Upper lobe of left lung (tissue), 6 donors: ENCODE measurements around the gene SLBP. TPM values are rescaled to one million over a fixed set of nuclear protein-coding genes. Genes with fewer than 3 reads are reported as not detected.

Experiments used
- ATAC-seq, 2 donors: fragments of 200-7000 bp; cut with Tn5 transposase; one replicate each; pipeline ENCODE4 v1.9.1; 2022; ENCODE audit warnings: mild to moderate bottlenecking in 2 of 2, moderate library complexity in 2 of 2; ENCODE audit not compliant: low FRiP score in 2 of 2
- DNase-seq, 2 donors: peaks; one replicate each; pipeline ENCODE4 v3.0.0-alpha.2; 2019 to 2020
- H3K27ac ChIP-seq, 4 donors: fragments of 200-600 bp; sonication (generic); one replicate each; pipeline ENCODE4 v1.5.1; 2016 to 2019
- H3K27me3 ChIP-seq, 4 donors: fragments of 200-600 bp; sonication (generic); one replicate each; pipeline ENCODE4 v1.5.1; 2017 to 2019
- H3K36me3 ChIP-seq, 4 donors: fragments of 200-600 bp; sonication (generic); one replicate each; pipeline ENCODE4 v1.5.1; 2016 to 2019
- H3K4me1 ChIP-seq, 4 donors: fragments of 200-600 bp; sonication (generic); one replicate each; pipeline ENCODE4 v1.5.1; 2018 to 2019
- H3K4me3 ChIP-seq, 4 donors: fragments of 200-600 bp; sonication (generic); one replicate each; pipeline ENCODE4 v1.5.1; 2017 to 2019; ENCODE audit warnings: mild to moderate bottlenecking in 2 of 4, moderate library complexity in 1 of 4
- H3K9me3 ChIP-seq, 4 donors: fragments of 200-600 bp; sonication (generic); one replicate each; pipeline ENCODE4 v1.5.1; 2018 to 2019
- EP300 ChIP-seq, 4 donors: sonication (generic); formaldehyde crosslinking; IDR thresholded peaks; one replicate each; pipeline ENCODE4 v1.5.1; 2017; ENCODE audit warnings: antibody characterized with exemption in 4 of 4, control low read depth in 2 of 4
- POLR2A ChIP-seq, 4 donors: fragments of 450-650 bp; IDR thresholded peaks; one replicate each; pipeline ENCODE4 v1.5.1; 2016 to 2017; ENCODE audit warnings: antibody characterized with exemption in 4 of 4, mild to moderate bottlenecking in 2 of 4
- POLR2AphosphoS5 ChIP-seq, 2 donors: sonication (generic); formaldehyde crosslinking; IDR thresholded peaks; one replicate each; pipeline ENCODE4 v1.5.1; 2017; ENCODE audit warnings: antibody characterized with exemption in 2 of 2
- WGBS, 2 donors: methylation state at CpG; one replicate each; pipeline ENCODE4 v1.1.5; 2017 to 2018; 5-methylcytosine and 5-hydroxymethylcytosine counted together
- total RNA-seq, 6 donors: library from RNA; depleted of rRNA in 4 of 6; stranded (reverse); fragments of >200 nt in 4 of 6; gene quantifications; one replicate each; pipeline versions ENCODE4 v1.1.0 to v1.2.1, GENCODE V29; 2016 to 2021
- TF ChIP-seq, protein P1 (sequence below), 6 experiments: fragments of 450-650 bp in 4 of 6; fragments of 200-600 bp in 2 of 6; sonication (generic) in 2 of 6; IDR thresholded peaks; one replicate each; pipeline ENCODE4 v1.5.1; 2016 to 2019; ENCODE audit warnings: antibody characterized with exemption in 6 of 6
- donor health status: DM: no; HTN: no; CAD: no; lungs with moderate emphysema.
- donor health status: DM: no; HTN: yes; CAD: no; lungs with severe emphysema.

Gene SLBP
- 10 to 100 TPM; 33.0 to 51.1 (median 38.0) TPM for total RNA-seq

DNA sequence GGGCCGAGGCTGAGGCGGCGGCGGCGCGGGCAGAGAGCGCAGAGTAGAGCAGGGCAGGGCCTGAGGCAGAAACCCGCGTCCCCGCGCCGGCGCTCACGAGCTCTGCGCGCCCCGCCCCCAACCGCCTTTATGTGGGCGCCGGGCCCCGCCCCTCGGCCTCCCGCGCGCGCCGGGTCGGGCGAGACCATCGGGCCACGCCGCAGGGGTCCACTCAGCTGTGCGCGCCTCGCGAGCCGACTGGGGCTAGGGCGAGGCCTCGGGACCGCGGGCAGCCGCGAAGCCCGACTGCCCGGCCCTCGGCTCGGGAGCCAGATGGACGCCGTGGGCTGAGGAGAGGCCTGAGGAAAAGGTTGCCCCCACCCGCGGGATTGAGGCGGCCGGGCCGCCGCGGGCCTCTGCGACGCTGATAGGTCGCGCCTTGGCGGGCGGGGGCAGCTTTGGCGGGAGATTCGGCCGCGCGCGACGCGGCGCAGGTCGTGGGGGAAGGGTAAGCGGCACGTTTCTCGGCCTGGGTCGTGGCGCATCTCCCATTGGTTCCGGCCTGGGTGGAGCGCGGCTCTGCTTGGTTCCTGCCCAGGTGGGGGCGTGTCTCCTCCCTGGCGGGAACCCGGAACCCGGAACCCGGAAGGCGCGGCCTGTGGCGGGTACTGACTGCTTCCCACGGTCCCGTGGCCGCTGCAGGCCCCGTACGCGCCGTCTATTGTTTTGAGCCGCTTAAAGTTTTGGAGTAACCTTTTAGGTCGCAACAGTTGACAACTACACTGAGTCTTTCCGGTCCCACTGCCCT lies at the start of gene SLBP:
SLBP (minus strand) TSS at position 104 of the 787 bp plus-strand sequence. CDS start 131 bp downstream, outside the sequence.
- peak within 1 kb of the TSS; percentile 97 to 100 (median 98) for H3K27ac ChIP-seq
- 0% methylated on average over 5 to 13 of the region's 98 CpGs for WGBS, 2 donors
- ATAC-seq = peak; percentile 96 to 98
- H3K27me3 ChIP-seq = no peaks in the 10 kb centered on the region
- H3K9me3 ChIP-seq = no peaks in the 10 kb centered on the region
- peak; percentile 98 to 99 for DNase-seq
- H3K4me3 ChIP-seq = peak within 1 kb of the TSS; percentile 85 to 97 (median 92)
- peaks cover 37 to 58% (median 42%) of the 10 kb centered on the region in 4 donors for H3K4me1 ChIP-seq
- peaks cover 0 to 15% (median 7%) of the 10 kb centered on the region in 4 donors for H3K36me3 ChIP-seq
- TF ChIP-seq POLR2AphosphoS5 (IDR thresholded peaks at IDR 0.05) (peak; percentile 68 to 75), POLR2A (IDR thresholded peaks at IDR 0.05) (peak in 3 of 4 donors; percentile 82 to 93 (median 89)), EP300 (IDR thresholded peaks at IDR 0.05) (peak in 1 of 4 donors; percentile 59)
- TF ChIP-seq, protein P1, sequence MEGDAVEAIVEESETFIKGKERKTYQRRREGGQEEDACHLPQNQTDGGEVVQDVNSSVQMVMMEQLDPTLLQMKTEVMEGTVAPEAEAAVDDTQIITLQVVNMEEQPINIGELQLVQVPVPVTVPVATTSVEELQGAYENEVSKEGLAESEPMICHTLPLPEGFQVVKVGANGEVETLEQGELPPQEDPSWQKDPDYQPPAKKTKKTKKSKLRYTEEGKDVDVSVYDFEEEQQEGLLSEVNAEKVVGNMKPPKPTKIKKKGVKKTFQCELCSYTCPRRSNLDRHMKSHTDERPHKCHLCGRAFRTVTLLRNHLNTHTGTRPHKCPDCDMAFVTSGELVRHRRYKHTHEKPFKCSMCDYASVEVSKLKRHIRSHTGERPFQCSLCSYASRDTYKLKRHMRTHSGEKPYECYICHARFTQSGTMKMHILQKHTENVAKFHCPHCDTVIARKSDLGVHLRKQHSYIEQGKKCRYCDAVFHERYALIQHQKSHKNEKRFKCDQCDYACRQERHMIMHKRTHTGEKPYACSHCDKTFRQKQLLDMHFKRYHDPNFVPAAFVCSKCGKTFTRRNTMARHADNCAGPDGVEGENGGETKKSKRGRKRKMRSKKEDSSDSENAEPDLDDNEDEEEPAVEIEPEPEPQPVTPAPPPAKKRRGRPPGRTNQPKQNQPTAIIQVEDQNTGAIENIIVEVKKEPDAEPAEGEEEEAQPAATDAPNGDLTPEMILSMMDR (IDR thresholded peaks at IDR 0.05) = peak in 2 of 6 experiments; percentile 21 to 34

DNA sequence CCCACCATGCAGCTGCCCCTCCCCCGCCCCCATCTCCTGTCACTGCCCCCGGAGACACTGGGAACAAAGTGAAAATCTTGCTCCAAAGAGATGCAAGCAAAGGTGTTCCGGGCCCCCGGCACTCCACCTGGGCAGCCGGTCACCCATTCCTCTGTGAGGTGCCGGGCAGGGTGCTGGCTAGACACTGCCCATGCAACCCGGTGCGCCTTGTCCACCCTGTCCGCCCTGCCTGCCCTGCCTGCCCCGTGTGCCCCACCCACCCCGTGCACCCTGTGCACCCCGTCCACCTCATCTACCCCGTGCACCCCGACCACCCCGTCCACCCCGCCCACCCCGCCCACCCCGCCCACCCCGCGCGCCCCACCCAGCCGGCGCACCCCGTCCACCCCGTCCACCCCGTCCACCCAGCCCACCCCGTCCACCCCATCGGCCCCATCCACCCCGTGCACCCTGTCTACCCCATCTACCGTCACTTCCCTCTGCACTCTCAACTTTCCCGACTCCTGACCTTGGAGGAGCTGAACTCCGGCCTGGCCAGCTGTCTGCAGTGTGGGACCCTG lies 49.1 kb upstream of the SLBP start:
- TF ChIP-seq, protein P1 (IDR thresholded peaks at IDR 0.05) = no peak
- no peak for TF ChIP-seq EP300 (IDR thresholded peaks at IDR 0.05)
- no peak for TF ChIP-seq POLR2A (IDR thresholded peaks at IDR 0.05)
- TF ChIP-seq POLR2AphosphoS5 (IDR thresholded peaks at IDR 0.05) = no peak
- 76% methylated on average over 15 of the region's 32 CpGs; no CpG with 5 or more reads in 1 of the 2 donors for WGBS, 2 donors
- Histone ChIP-seq H3K27me3 (no peaks in the 10 kb centered on the region), H3K4me3 (no peak overlapping the region), H3K4me1 (peaks cover 27 to 43% (median 29%) of the 10 kb centered on the region in 4 donors), H3K36me3 (no peaks in the 10 kb centered on the region), H3K9me3 (no peaks in the 10 kb centered on the region), H3K27ac (peak overlapping the region in 2 of 4 donors; percentile 63 to 79)
- DNase-seq (no peak), ATAC-seq (no peak)

DNA sequence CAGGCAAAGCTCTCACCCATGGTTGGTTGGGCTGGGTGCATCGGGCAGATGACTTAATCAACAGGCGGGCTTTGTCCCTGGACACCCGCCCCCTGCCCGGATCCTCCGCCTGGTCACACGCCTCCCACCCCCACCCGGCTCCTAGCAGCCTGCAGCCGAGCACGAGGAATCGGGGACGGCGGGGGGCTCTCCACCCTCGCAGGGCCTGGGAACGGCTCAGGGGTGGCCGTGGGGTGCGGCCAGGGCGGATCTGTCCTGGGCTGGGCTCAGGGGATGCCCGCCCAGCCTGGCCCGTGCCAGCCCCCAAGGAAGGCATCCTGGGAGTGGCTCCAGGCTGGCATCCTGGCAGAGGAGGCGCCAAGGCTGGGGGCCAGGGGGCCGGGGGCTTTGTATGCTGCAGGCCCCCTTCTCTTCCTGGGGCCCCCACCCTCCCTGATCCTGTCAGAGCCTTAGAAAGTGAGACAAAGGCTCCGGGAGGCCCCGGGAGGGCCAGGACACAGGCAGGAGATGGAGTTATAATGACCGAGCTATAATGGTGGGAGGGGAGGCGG lies 48.5 kb upstream of the SLBP start:
- DNase-seq (no peak), ATAC-seq (no peak)
- Histone ChIP-seq H3K4me3 (no peak overlapping the region), H3K27ac (peak overlapping the region; percentile 56 to 79 (median 66)), H3K36me3 (no peaks in the 10 kb centered on the region), H3K9me3 (no peaks in the 10 kb centered on the region), H3K27me3 (no peaks in the 10 kb centered on the region), H3K4me1 (peaks cover 26 to 43% (median 28%) of the 10 kb centered on the region in 4 donors)
- 19 to 36% methylated on average over 7 to 12 of the region's 25 CpGs for WGBS, 2 donors
- TF ChIP-seq POLR2AphosphoS5 (IDR thresholded peaks at IDR 0.05) (no peak), POLR2A (IDR thresholded peaks at IDR 0.05) (no peak), EP300 (IDR thresholded peaks at IDR 0.05) (no peak)
- TF ChIP-seq, protein P1 (IDR thresholded peaks at IDR 0.05) = no peak

DNA sequence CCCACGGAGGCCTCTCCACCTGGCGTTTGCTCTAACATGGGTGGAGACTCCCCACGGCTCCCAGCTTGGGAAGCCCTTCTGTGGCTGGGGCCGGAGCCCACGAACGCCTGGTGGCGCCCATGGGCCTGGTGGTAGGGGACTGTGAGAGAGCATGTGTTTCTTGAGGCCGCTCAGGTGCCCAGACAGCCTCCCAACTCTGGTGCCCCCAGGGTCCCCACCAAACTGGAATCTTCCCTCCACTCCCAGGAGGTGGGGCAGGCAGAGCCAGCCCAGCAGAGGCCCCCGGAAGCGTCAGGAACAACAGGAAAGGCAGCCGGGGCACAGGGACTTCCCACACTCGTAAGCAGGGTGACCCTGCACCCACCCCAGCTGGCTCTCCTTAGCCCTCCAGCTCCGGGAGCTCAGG lies 47.7 kb upstream of the SLBP start:
- no peaks in the 10 kb centered on the region for H3K36me3 ChIP-seq
- H3K4me1 ChIP-seq = peaks cover 27 to 42% (median 29%) of the 10 kb centered on the region in 4 donors
- no peak for ATAC-seq
- WGBS, 2 donors = 56% methylated on average over 7 of the region's 13 CpGs; no CpG with 5 or more reads in 1 of the 2 donors
- no peak overlapping the region for H3K4me3 ChIP-seq
- DNase-seq = no peak
- TF ChIP-seq POLR2A (IDR thresholded peaks at IDR 0.05) (no peak), EP300 (IDR thresholded peaks at IDR 0.05) (peak in 2 of 4 donors; percentile 19 to 29), POLR2AphosphoS5 (IDR thresholded peaks at IDR 0.05) (peak in 1 of 2 donors; percentile 46)
- TF ChIP-seq, protein P1 (IDR thresholded peaks at IDR 0.05) = no peak
- no peaks in the 10 kb centered on the region for H3K27me3 ChIP-seq
- no peaks in the 10 kb centered on the region for H3K9me3 ChIP-seq
- peak overlapping the region; percentile 56 to 79 (median 66) for H3K27ac ChIP-seq
